Activated T-helper 9 cell treated with anti-CD3 and anti-CD28 coated beads, Interleukin-2, amount 50 U/mL, for 16 hours (primary cell): Measurements from ENCODE around the gene SRP9.
"Not testable (repeated sequence)": the region's sequence is repeated elsewhere in the genome, so short reads cannot be mapped to it uniquely, and the experiment has no call there.

Experiments used
- DNase-seq: peaks from one replicate; pipeline ENCODE4 v3.0.0-alpha.2; 2020; ENCODE audit warnings: low read depth

Gene SRP9

DNA sequence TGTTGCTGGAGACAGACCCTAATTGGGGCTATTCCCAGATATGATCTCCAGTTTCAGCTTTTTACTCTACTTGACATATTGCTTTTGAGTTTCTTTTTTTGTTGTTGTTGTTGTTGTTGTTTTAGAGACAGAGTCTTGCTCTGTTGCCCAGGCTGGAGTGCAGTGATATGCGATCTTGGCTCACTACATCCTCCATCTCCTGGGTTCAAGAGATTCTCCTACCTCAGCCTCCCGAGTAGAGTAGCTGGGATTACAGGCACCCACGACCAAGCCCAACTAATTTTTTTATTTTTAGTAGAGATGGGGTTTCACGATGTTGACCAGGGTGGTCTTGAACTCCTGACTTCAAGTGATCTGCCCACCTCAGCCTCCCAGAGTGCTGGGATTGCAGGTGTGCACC, 1.3 kb upstream of the SRP9 start:
- DNase-seq: no peak

DNA sequence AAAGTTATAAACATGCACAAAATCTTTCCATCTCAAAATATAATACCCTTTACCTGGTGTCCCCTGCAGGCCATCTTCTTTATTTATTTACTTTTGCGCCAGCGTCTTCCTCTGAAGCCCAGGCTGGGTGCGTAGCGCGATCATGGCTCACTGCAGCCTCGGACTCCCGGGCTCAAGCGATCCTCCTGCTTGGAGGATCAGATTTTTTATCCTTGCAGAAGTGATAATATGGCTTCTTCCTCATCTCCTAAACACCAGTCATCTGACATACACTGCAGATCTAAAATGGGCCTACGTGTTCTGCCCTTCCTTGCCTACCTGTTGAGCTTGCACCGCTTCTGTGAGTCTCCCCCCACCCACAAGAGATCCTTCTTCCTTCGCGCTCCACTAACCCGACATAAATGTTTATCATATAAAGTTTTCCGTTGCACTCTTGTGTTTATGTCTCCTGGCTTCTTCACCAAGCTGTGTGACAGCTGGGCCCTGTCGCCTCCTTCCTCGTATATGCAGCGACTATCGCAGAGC, 506 bp upstream of the SRP9 start:
- DNase-seq: no peak

DNA sequence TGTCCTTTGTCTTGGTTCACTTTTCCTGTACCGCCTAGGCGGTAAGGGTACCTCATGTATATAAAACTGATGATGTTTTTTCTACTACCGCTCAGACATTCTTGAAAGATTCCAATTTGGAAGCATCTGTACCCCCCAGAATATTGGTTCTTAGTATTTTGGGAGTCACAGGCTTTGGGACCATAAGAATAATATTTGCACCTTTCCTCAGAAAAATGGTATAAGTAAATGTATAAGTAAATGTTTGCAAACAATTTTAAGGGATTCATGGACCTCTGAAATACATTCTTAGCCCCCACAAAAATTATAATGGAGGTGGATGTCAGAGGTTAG, 677 bp downstream of the SRP9 start:
- no peak for DNase-seq

DNA sequence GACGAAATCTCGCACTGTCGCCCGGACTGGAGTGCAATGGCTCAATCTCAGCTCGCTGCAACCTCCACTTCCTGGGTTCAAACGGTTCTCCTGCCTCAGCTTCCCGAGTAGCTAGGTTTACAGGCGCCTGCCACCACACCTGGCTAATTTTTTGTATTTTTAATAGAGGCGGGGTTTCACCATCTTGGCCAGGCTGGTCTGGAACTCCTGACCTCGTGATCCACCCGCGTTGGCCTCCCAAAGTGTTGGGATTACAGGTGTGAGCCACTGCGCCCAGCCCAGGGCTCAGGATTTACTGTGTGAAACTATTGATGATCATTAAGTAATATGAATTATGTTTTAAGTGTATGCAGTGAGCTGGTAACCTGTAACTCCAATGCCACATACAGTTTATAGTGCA, 1.5 kb downstream of the SRP9 start:
- DNase-seq: not testable (repeated sequence)

DNA sequence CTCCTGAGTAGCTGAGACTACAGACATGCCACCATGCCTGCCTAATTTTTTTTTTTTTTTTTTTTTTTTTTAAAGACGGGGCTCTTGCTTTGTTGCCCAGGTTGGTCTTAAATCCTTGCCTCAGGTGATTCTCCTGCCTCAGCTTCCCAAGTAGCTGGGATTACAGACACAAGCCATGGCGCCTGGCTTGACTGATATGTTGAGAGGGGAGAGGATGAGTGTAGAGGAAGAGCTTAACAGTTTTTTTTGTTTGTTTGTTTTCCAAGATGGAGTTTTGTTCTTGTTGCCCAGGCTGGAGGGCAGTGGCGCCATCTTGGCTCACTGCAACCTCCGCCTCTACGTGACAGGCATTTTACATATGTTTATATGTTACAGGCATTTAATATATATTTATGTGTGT, 2.5 kb downstream of the SRP9 start:
- DNase-seq: no peak

DNA sequence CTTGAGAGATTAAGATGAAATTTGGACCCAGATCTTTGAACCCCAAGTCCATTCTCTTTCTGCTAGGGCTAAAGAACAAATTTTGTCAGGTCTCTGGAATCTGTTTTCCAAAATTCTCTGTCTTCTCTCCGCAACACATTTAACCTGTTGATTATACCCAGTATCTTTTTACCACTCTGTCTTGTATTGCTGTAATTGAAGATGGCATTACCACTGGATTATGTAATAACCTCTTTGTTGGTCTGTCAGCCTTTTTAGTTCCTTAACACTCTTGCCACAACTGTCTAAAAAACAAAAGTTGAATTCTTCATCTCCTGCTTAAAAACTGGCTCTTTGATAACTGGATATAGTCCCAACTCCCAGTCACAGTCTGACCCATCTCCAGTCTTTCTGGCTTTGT, 3.0 kb downstream of the SRP9 start:
- DNase-seq: no peak

DNA sequence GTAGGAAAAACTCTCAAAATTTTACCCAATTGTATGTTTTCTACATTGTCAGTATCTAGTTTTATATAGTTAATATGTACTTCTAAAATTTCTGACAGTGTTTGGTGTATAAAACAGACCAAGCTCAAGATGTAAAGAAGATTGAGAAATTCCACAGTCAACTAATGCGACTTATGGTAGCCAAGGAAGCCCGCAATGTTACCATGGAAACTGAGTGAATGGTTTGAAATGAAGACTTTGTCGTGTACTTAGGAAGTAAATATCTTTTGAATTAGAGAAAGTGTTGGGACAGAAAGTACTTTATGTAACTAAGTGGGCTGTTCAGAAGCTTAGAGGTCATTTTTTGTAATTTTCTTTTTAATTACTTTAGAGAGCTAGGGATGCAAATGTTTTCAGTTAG, 11.5 kb downstream of the SRP9 start:
- DNase-seq: not testable (repeated sequence)

DNA sequence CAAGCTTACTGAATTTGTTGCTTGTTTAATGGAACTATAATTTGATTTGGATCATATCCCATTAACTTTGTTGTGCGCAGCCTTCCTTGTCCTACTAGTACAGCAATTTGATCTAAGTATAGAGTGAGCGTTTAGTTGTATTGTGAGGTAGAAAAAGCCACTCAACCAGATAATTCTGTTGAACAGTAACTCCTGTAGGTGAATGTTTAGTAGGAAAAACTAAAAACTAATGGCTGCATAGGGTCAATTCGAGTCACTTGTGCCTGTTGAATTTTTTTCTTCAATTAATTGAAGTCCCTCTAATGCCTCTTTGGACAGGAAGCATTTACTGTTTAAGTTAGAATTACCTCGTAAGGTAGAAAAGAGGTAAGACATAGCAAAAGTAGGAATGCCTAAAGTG, 17.3 kb downstream of the SRP9 start:
- no peak for DNase-seq

DNA sequence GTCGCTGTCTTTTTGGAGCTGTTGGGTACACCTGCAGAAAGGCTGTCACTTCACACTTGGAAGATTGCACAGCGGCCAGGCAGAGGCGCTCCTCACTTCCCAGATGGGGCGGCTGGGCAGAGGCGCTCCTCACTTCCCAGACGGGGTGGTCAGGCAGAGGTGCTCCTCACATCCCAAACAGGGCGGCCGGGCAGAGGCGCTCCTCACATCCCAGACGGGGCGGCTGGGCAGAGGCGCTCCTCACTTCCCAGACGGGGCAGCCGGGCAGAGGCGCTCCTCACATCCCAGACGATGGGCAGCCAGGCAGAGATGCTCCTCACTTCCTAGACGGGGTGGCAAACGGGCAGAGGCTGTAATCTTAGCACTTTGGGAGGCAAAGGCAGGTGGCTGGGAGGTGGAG, 18.5 kb downstream of the SRP9 start:
- DNase-seq: not testable (repeated sequence)

DNA sequence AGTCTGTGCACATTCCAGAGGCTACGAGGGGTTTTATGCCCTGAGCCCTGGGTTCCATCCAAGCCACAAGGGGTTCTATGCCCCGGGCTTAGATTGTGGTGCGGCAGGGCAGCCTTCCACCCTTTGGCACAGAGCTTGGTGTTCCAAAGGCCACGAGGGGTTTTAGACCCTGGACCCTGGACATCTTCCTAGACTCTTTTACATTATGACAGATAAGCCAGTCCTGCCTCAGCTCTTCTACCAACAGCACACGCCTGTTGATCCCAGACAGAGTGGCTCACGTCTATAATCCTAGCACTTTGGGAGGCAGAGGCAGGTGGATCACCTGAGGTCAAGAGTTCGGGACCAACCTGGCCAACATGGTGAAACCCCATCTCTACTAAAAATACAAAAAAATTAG, 23.5 kb downstream of the SRP9 start:
- DNase-seq: not testable (repeated sequence)

DNA sequence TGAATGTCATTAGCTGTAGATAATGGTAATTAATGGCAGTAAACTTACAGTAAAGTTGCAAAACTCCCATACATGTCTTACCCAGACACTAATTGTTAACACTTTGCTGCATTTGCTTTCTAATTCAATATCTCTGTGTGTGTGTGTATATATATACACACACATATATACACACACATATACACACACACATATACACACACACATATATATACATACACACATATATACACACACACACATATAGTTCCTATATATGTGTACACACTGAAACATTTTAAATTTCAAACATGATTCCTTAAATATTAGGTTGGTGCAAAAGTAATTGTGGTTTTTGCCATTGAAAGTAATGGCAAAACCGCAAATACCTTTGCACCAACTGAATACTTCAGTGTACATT, 28.6 kb downstream of the SRP9 start:
- DNase-seq: no peak

DNA sequence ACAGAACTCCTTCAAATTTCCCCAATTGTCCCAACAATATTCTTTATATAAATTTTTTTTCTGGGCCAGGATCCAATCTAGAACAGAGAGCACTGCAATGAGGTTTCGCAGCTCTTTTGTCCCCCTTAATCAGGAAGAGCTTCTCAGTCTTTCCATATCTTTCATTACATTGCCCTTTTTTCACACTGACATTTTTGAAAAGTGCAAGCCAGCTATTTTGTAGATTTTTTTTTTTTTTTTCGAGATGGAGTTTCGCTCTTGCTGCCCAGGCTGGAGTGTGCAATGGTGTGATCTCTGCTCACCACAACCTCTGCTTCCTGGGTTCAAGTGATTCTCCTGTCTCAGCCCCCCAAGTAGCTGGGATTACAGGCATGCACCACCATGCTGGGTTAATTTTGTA, 29.1 kb downstream of the SRP9 start:
- DNase-seq: not testable (repeated sequence)

DNA sequence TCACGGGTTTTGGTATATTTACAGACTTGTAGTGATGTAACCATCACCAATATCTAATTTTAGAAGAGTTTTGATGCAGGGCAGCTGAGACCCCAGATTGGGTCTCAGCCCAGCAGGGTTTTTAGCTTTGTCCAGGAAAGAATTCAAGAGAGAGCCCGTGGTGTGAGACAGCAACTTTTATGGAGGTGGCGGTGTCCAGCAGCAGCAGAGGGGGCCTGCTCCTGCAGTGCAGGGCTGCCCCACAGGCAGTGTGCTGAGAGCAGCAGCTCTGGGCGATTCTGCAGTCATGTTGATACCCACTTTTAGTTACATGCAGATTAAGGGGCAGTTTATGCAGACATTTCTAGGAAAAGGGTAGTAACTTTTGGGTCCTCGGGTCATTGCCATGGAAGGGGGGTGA, 30.5 kb downstream of the SRP9 start:
- no peak for DNase-seq

DNA sequence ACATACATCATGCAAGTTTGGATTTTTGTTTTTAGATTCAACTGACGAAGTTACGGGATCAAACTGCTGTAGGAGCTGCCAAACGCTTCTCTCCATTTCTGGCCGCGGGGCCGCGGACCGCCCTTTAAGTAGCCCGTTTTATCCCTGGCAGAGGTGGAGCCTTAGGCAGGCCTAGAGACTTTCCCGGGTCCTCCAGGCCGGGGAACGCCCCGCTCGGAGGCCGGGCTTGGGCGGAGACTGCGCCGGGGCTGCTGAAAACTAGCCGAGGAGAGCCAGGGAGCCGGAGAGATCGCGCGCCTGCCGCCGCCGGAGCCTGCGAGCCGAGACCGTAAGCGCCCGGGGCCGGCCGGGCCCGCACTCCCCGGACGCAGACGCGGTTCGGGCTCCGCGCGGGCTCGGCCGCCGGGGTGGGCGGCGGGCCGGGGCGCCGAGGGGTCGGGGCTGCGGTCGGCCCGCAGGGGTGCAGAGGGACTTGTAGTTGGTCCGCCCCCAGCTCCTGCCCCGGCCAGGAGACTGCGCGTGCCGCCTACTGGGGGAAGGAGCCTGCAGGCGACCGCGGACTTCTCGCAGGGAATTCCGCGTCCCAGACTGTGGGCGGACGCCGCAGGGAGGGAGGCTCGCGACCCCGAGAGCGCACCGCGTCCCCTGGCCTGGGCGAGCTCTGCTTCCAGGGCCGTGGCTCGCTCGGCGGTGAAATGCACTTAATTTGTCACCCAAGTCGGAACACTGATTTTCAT, 32.4 kb downstream of the SRP9 start, which contains the start of gene EPHX1:
EPHX1 (plus strand) TSS at position 283 of the 737 bp plus-strand sequence. CDS start 18,606 bp downstream, outside the sequence.
- peak; percentile 49 for DNase-seq

DNA sequence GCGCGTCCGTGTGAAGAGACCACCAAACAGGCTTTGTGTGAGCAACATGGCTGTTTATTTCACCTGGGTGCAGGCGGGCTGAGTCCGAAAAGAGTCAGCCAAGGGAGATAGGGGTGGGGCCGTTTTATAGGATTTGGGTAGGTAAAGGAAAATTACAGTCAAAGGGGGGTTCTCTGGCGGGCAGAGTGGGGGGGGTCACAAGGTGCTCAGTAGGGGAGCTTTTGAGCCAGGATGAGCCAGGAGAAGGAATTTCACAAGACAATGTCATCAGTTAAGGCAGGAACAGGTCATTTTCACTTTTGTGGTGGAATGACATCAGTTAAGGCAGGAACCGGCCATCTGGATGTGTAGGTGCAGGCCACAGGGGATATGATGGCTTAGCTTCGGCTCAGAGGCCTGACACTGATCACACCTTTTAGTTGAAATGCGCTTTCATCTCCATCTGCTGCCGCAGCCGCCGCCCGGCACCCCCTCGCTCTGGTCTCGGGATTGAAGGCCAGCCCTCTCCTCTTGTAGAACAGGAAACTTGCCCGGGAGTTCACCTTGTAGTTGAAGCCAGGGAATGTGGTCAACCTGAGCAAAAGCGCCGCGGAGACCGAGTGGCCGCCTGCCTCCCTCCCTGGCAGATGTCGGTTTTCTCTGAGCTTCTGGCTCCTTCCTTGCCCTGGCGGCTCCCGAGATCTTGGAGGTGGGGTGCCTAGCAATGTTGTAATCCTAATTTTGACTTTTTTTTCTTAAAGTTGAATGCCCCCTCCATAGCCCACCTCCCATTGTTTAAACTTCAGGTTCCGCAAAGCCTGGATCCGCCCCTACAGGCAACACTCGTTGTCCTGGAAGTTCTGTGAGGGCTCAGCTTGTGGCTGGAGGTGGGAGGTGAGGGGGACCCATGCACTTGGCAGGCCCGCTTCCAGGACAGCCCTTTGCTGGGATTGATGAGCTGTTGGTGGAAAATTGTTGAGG, 33.2 kb downstream of the SRP9 start:
- DNase-seq: not testable (repeated sequence)

DNA sequence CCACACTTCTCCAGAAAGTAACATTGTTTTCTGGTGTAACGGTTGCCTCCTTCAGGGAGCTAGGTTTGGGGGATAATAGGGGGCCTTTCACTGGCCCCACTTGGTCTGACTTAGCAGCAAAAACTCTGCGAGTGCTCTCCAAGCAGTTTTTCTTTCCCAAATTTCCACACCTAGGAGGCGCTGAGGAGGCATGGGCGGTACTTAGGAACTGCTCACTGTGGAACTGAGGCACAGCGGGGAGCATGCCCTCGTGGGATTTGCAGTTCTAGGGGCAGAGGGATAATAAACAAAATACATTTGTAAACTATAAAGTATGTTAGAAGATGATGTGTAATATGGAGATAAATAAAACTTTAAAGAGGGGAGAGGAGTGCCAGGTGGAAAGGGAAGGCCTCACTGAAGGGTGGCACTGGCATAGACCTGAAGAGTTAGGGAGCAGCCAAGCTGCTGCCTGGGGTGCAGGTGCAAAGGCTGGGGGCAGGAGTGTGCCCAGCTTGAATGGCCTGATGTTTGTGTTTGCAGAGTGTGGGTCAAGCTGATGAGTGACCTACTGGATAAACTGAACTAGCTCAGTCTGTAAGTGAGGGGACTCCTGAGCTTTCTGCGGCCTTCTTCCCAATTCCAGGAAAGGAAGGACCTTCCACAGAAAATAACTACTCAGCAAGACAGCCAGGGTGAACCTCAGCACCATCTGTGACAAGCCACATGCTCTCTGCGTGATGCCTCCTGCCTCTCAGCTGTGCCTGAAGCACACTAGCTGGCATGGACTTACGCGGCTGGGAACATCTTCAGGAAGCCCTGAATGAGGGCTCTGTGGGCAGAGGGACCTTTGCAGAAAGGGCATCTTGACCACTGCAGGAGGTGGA, 34.2 kb downstream of the SRP9 start:
- no peak for DNase-seq

DNA sequence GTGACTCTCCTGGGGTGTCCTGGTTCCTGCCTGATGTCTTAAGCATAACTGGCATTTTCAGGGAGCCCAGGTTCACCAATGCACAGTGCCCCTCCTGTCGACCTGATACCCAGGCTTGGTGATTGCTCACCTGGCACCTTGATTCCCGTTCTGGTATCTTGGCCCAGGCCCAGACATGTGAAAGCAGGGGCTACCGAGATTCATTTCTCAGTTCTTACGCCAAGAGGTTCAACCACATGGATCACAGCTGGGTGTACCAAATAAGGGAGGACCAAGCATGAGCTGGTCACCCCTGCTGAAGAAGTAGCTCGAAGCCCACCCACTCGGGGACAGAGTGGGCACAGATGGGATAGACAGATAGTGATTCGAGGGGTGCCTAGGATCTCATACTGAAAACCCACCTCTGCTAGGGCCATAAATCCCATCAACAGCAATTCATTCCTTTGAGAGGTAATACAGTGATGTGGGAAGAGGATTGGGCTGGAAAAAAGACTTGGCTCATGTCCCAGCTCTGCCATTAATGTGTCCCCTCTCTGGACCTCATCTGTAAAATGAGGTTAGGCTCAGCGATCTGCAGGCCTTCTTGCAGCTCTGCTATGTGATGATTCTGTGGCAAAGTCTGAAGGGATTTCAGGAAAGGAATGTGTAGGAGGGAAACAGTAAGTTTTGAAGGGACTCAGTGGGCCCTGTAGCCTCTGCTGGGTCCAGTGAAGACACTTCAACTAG, 35.0 kb downstream of the SRP9 start:
- no peak for DNase-seq

DNA sequence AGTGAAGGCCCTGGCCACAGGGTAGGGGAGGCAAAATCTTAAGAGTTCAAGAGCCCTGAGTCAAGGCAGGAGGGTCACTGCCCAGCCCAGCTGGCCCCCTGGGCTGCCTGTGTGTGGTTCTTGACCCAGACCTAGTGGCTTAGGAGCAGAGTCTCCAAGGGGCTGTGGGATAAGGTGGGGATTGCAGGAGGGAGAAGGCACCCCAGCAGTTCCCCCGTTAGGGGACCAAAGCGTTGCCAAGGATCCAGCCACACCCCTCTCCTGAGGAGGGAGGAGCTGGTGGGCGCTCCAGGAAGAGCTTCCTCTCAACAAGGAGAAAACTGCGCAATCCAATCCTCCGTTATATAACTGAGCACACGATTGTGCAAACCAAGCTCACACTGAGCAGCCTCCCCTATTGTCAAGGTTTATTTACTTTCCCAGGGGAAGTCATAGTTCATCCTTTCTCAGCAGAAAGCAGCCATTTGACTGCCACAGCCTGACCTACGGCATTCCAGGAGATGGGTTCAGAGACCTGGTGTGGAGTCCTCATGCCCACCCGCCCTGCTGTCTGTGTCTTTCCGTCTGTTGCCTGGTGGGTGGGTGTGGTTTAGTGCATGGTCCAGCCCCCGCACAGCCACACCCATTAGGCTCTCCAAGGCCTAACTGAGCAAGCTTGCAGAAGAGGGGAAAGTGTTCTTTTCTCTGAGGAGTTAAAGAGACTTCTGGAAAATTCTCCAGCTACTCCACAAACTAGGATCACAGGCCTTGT, 35.8 kb downstream of the SRP9 start:
- DNase-seq: no peak

DNA sequence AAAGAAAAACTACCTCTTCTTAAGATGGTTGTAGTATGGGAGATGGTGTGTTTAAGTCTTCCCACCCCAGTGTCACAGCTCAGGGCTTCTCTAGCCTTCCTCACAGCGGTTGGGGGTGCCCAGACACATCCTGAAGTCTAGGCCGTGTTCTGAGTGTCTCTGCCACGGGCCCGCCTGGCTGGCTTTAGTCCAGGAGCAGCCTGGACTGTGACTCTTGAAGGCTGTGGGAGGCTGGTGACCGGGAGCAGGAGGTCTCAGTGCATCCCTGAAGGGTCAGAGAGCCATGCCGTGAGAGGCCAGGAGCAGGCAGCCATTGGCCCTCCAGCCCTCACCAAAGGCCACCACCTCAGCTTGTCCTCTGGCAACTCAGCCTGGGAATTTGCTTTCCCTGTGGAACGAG, 36.8 kb downstream of the SRP9 start:
- DNase-seq: no peak

DNA sequence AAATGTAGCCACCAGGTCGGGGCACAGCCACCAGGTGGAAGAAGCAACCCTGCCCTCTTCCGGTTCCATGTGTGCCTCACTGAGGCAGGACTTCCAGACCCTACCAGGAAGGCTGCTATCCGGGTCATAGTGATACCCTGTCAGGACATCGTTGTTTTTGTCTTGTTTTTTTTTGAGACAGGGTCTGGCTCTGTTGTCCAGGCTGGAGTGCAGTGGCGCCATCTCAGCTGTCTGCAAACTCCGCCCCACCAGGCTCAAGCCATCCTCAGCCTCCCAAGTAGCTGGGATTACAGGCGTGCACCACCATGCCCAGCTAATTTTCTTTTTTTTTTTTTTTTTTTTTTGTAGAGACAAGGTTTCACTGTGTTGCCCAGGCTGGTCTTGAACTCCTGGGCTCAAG, 37.5 kb downstream of the SRP9 start:
- DNase-seq: not testable (repeated sequence)
